ENCODE data around the gene MFN2. TPM values are rescaled to one million over a fixed set of nuclear protein-coding genes. Genes with fewer than 3 reads are reported as not detected.

The MFN2 gene
- total RNA-seq, 2 experiments from 2014 or later, result 55.1 to 60.4 TPM

- Mint-ChIP-seq H3K4me3 (no peak overlapping the region), H3K9me3 (ENCODE audit: insufficient read depth) (no peaks in the 10 kb centered on the region), H3K27ac (no peak overlapping the region), H3K27me3 (ENCODE audit: low read depth) (peaks cover 7% of the 10 kb centered on the region), H3K4me1 (ENCODE audit: low read depth) (peaks cover 49% of the 10 kb centered on the region), H3K36me3 (ENCODE audit: low read depth) (no peaks in the 10 kb centered on the region)
- CTCF ChIA-PET, result interaction anchor here (1.8 kb wide), 1 partner anchor 10 kb away, joined by 5 read pairs; no protein-coding TSS in a partner anchor
- POLR2A ChIA-PET, result interaction anchor here (0.8 to 4.2 kb wide), 2 partner anchors 24 to 148 kb away, joined by 3 to 24 read pairs; no protein-coding TSS in a partner anchor
- ATAC-seq (no peak), DNase-seq (no peak)
Observed at GRCh38 chr1:12056331-12056841, 76.1 kb downstream of the MFN2 start.

- Mint-ChIP-seq H3K36me3 (ENCODE audit: low read depth) (no peaks in the 10 kb centered on the region), H3K9me3 (ENCODE audit: insufficient read depth) (no peaks in the 10 kb centered on the region), H3K27me3 (ENCODE audit: low read depth) (peaks cover 15% of the 10 kb centered on the region), H3K4me3 (no peak overlapping the region), H3K27ac (no peak overlapping the region), H3K4me1 (ENCODE audit: low read depth) (peaks cover 40% of the 10 kb centered on the region)
- POLR2A ChIA-PET, result interaction anchor here (1.0 to 4.2 kb wide), 3 partner anchors 20 to 149 kb away, joined by 3 to 24 read pairs (median 3); no protein-coding TSS in a partner anchor
- CTCF ChIA-PET, result interaction anchor here (0.8 to 1.8 kb wide), 3 partner anchors 9 to 22 kb away, joined by 3 to 5 read pairs (median 3); no protein-coding TSS in a partner anchor
- DNase-seq (peak; percentile 46), ATAC-seq (no peak)
Observed at GRCh38 chr1:12057382-12057781, 77.1 kb downstream of the MFN2 start.

GRCh38 chr1:12057940-12058687, 77.9 kb downstream of the MFN2 start:
- POLR2A ChIA-PET, result interaction anchor here (1.0 to 4.2 kb wide), 3 partner anchors 20 to 150 kb away, joined by 3 to 24 read pairs (median 3); no protein-coding TSS in a partner anchor
- Mint-ChIP-seq H3K4me1 (ENCODE audit: low read depth) (peaks cover 39% of the 10 kb centered on the region), H3K36me3 (ENCODE audit: low read depth) (no peaks in the 10 kb centered on the region), H3K27ac (no peak overlapping the region), H3K9me3 (ENCODE audit: insufficient read depth) (no peaks in the 10 kb centered on the region), H3K27me3 (ENCODE audit: low read depth) (peaks cover 20% of the 10 kb centered on the region), H3K4me3 (no peak overlapping the region)
- no peak for ATAC-seq
- CTCF ChIA-PET, result interaction anchor here (0.9 to 1.8 kb wide), 2 partner anchors 9 to 21 kb away, joined by 3 to 5 read pairs; no protein-coding TSS in a partner anchor
- DNase-seq, result no peak

- Mint-ChIP-seq H3K36me3 (ENCODE audit: low read depth) (no peaks in the 10 kb centered on the region), H3K9me3 (ENCODE audit: insufficient read depth) (no peaks in the 10 kb centered on the region)
Observed at GRCh38 chr1:12059226-12059625, 79.0 kb downstream of the MFN2 start.

GRCh38 chr1:12059722-12060464, 79.6 kb downstream of the MFN2 start:
- peaks cover 49% of the 10 kb centered on the region for H3K4me1 Mint-ChIP-seq (ENCODE audit: low read depth)
- H3K27me3 Mint-ChIP-seq (ENCODE audit: low read depth), result peaks cover 35% of the 10 kb centered on the region
- no peak overlapping the region for H3K27ac Mint-ChIP-seq
- ChIA-PET CTCF (interaction anchor here (0.9 to 1.9 kb wide), 3 partner anchors 20 to 154 kb away, joined by 3 to 4 read pairs (median 3); no protein-coding TSS in a partner anchor), POLR2A (interaction anchor here (4.2 kb wide), 1 partner anchor 152 kb away, joined by 24 read pairs; no protein-coding TSS in a partner anchor)
- no peaks in the 10 kb centered on the region for H3K9me3 Mint-ChIP-seq (ENCODE audit: insufficient read depth)
- DNase-seq (no peak), ATAC-seq (no peak)
- H3K4me3 Mint-ChIP-seq, result no peak overlapping the region
- no peaks in the 10 kb centered on the region for H3K36me3 Mint-ChIP-seq (ENCODE audit: low read depth)

More at GRCh38 chr1:12059226-12059625, 79.0 kb downstream of the MFN2 start:
- peaks cover 29% of the 10 kb centered on the region for H3K27me3 Mint-ChIP-seq (ENCODE audit: low read depth)
- no peak overlapping the region for H3K4me3 Mint-ChIP-seq
- ChIA-PET POLR2A (interaction anchor here (4.2 kb wide), 1 partner anchor 151 kb away, joined by 24 read pairs; no protein-coding TSS in a partner anchor), CTCF (interaction anchor here (0.9 to 1.9 kb wide), 3 partner anchors 21 to 155 kb away, joined by 3 to 4 read pairs (median 3); no protein-coding TSS in a partner anchor)
- no peak for ATAC-seq
- H3K27ac Mint-ChIP-seq, result no peak overlapping the region
- peaks cover 44% of the 10 kb centered on the region for H3K4me1 Mint-ChIP-seq (ENCODE audit: low read depth)
- DNase-seq, result no peak

- POLR2A ChIA-PET, result no interaction called here
- DNase-seq (no peak), ATAC-seq (no peak)
- Mint-ChIP-seq H3K27me3 (ENCODE audit: low read depth) (peaks cover 35% of the 10 kb centered on the region), H3K36me3 (ENCODE audit: low read depth) (no peaks in the 10 kb centered on the region), H3K9me3 (ENCODE audit: insufficient read depth) (no peaks in the 10 kb centered on the region), H3K4me1 (ENCODE audit: low read depth) (peaks cover 49% of the 10 kb centered on the region), H3K27ac (no peak overlapping the region), H3K4me3 (no peak overlapping the region)
- CTCF ChIA-PET, result interaction anchor here (1.1 to 1.9 kb wide), 2 partner anchors 20 to 154 kb away, joined by 3 to 4 read pairs; no protein-coding TSS in a partner anchor
Observed at GRCh38 chr1:12060500-12060899, 80.3 kb downstream of the MFN2 start.

Small RNAs within 50 kb of the gene (microRNA-seq; reads per million reads assigned to microRNA genes)
- gene MIR6729, result not detected

Other genes with a start within 250 kb of the MFN2 start
- 10 to 100 TPM; 82.5 to 84.2 TPM for gene AGTRAP, start 244.3 kb upstream of the MFN2 start, total RNA-seq
- gene C1orf167, start 218.3 kb upstream of the MFN2 start, total RNA-seq, result not detected
- 10 to 100 TPM; 32.4 to 34.6 TPM for gene MTHFR, start 174.5 kb upstream of the MFN2 start, total RNA-seq
- gene CLCN6, start 174.3 kb upstream of the MFN2 start, total RNA-seq, result 10 to 100 TPM; 19.7 to 20.9 TPM
- not detected for gene NPPA, start 132.7 kb upstream of the MFN2 start, total RNA-seq
- not detected for gene NPPB, start 121.5 kb upstream of the MFN2 start, total RNA-seq
- 10 to 100 TPM; 37.4 to 39.7 TPM for gene KIAA2013, start 54.0 kb upstream of the MFN2 start, total RNA-seq
- 10 to 100 TPM; 25.0 to 26.1 TPM for gene PLOD1, start 45.7 kb upstream of the MFN2 start, total RNA-seq
- gene MIIP, start 39.1 kb downstream of the MFN2 start, total RNA-seq, result 10 to 100 TPM; 34.7 to 37.4 TPM
- under 1 TPM; 0.95 to 0.97 TPM for gene TNFRSF8, start 82.9 kb downstream of the MFN2 start, total RNA-seq
- 100 to 1,000 TPM; 274 to 284 TPM for gene TNFRSF1B, start 186.5 kb downstream of the MFN2 start, total RNA-seq
- 10 to 100 TPM; 32.5 to 39.9 TPM for gene VPS13D, start 249.6 kb downstream of the MFN2 start, total RNA-seq

Data from activated CD8-positive, alpha-beta T cell treated with anti-CD3 and anti-CD28 coated beads, Interleukin-2, amount 10 ng/mL, durations not matched to agents 7 days and 5 days (primary cell).